HCT116 (cell line): ENCODE measurements around the gene STAC. TPM values are rescaled to one million over a fixed set of nuclear protein-coding genes. Genes with fewer than 3 reads are reported as not detected.
A peak's percentile ranks its signal among the peaks of the same experiment; 100 is the strongest.

ENCODE experiments used
- ATAC-seq: fragments of 200-7000 bp; cut with Tn5 transposase; 2 replicates; pipeline ENCODE4 v1.9.1; 2020; ENCODE audit warnings: mild to moderate bottlenecking, moderate library complexity
- Bru-seq: library from RNA; stranded (reverse); fragments of 400-500 nt; gene quantifications from one replicate; lab custom pipeline; 2021; lab: Mats Ljungman, UMichigan
- BruChase-seq, 2 experiments: library from RNA; stranded (reverse); fragments of 400-500 nt; gene quantifications; one replicate each; lab custom pipeline; 2021; lab: Mats Ljungman, UMichigan
- BruUV-seq: library from RNA; stranded (reverse); fragments of 400-500 nt; replicated peaks from 2 replicates; lab custom pipeline; 2021; lab: Mats Ljungman, UMichigan
- CTCF ChIA-PET: fragments of 300-600 bp; sonication (Branson Sonifier 250); formaldehyde crosslinking; loops from one replicate; lab custom pipeline; 2021; ENCODE audit warnings: antibody characterized with exemption; lab: Charles Lee
- POLR2A ChIA-PET: fragments of 300-600, 350-600 bp; sonication (Branson Sonifier 250); formaldehyde crosslinking; loops from one replicate; lab custom pipeline; 2021; ENCODE audit warnings: antibody characterized with exemption; lab: Charles Lee
- RAD21 ChIA-PET, 2 experiments: fragments of 300-600 bp; sonication (Branson Sonifier 250); formaldehyde crosslinking; loops; one replicate each; lab custom pipeline; 2023; ENCODE audit warnings: low total read pairs in 2 of 2; ENCODE audit not compliant: uncharacterized antibody in 2 of 2, unreplicated experiment in 2 of 2, low non-redundant PET in 1 of 2; lab: Charles Lee
- DNase-seq: peaks from one replicate; pipeline ENCODE4 v3.0.0-alpha.2; 2010; ENCODE audit warnings: low read depth, low spot score
- H2AFZ ChIP-seq: fragments of 200-600 bp; shearing (Covaris generic), sonication (generic); 2 replicates; pipeline ENCODE4 v1.6.1; 2017; ENCODE audit warnings: low read depth, mixed run types, mixed read lengths, antibody characterized with exemption, low read length; ENCODE audit not compliant: poor library complexity, severe bottlenecking
- H3K27ac ChIP-seq: 2 replicates; pipeline ENCODE4 v1.5.1; 2012; ENCODE audit warnings: low read depth, low read length
- H3K27me3 ChIP-seq: fragments of 200-600 bp; sonication (generic); 2 replicates; pipeline ENCODE4 v1.6.1; 2016; ENCODE audit warnings: mixed run types, low read length, mixed read lengths; ENCODE audit not compliant: insufficient read depth
- H3K36me3 ChIP-seq, 2 experiments: fragments of 200-500 bp in 1 of 2; fragments of 200-600 bp in 1 of 2; sonication (Bioruptor generic) in 1 of 2; sonication (generic) in 1 of 2; 2 replicates each; pipeline versions ENCODE4 v1.5.1 to v1.6.1; 2014 to 2016; ENCODE audit warnings: low read length in 2 of 2, inconsistent platforms in 1 of 2, mixed read lengths in 1 of 2, mixed run types in 1 of 2; ENCODE audit not compliant: insufficient read depth in 2 of 2, control insufficient read depth in 1 of 2
- H3K4me1 ChIP-seq, 2 experiments: fragments of 200-600 bp in 1 of 2; sonication (generic) in 1 of 2; 2 replicates each; pipeline versions ENCODE4 v1.5.1 to v1.6.1; 2012 to 2017; ENCODE audit warnings: low read length in 2 of 2, inconsistent platforms in 1 of 2, mild to moderate bottlenecking in 1 of 2, mixed read lengths in 1 of 2, mixed run types in 1 of 2, moderate library complexity in 1 of 2; ENCODE audit not compliant: insufficient read depth in 2 of 2, control insufficient read depth in 1 of 2
- H3K4me2 ChIP-seq: fragments of 200-600 bp; sonication (generic); 2 replicates; pipeline ENCODE4 v1.6.1; 2017; ENCODE audit warnings: mixed run types, low read length, mixed read lengths
- H3K4me3 ChIP-seq, 2 experiments: fragments of 200-600 bp in 1 of 2; sonication (generic) in 1 of 2; replicated peaks in 1 of 2; 2 replicates each; pipeline ENCODE4 v1.5.1; 2011 to 2016; ENCODE audit warnings: low read length in 2 of 2, control low read depth in 1 of 2, low read depth in 1 of 2, mild to moderate bottlenecking in 1 of 2, mixed read lengths in 1 of 2, mixed run types in 1 of 2
- H3K79me2 ChIP-seq: fragments of 200-600 bp; sonication (generic); 2 replicates; pipeline ENCODE4 v1.6.1; 2017; ENCODE audit warnings: mild to moderate bottlenecking, mixed run types, low read length, moderate library complexity, mixed read lengths; ENCODE audit not compliant: insufficient read depth
- H3K9ac ChIP-seq: fragments of 200-600 bp; sonication (generic); 2 replicates; pipeline ENCODE4 v1.6.1; 2016; ENCODE audit warnings: low read length, mixed read lengths
- H3K9me2 ChIP-seq: fragments of 200-600 bp; sonication (generic), shearing (Covaris generic); 2 replicates; pipeline ENCODE4 v1.6.1; 2017; ENCODE audit warnings: mixed run types, mild to moderate bottlenecking, moderate library complexity; ENCODE audit not compliant: insufficient read depth
- H3K9me3 ChIP-seq, 2 experiments: fragments of 200-500 bp in 1 of 2; fragments of 200-600 bp in 1 of 2; sonication (Bioruptor generic) in 1 of 2; sonication (generic) in 1 of 2; 2 replicates each; pipeline ENCODE4 v1.6.1; 2014 to 2017; ENCODE audit warnings: low read length in 2 of 2, mixed read lengths in 2 of 2, inconsistent platforms in 1 of 2, low read depth in 1 of 2, mild to moderate bottlenecking in 1 of 2, mixed run types in 1 of 2, moderate library complexity in 1 of 2; ENCODE audit not compliant: control insufficient read depth in 1 of 2, insufficient read depth in 1 of 2
- H4K20me1 ChIP-seq: fragments of 200-600 bp; sonication (generic), shearing (Covaris generic); 2 replicates; pipeline ENCODE4 v1.6.1; 2017; ENCODE audit warnings: mixed run types, mild to moderate bottlenecking, moderate library complexity; ENCODE audit not compliant: insufficient read depth
- CBX3 ChIP-seq: IDR thresholded peaks from 2 replicates; pipeline ENCODE4 v1.6.1; 2012; ENCODE audit warnings: low read depth
- CTCF ChIP-seq, 3 experiments: fragments of 200-600 bp in 1 of 3; sonication (generic) in 1 of 3; IDR thresholded peaks in 2 of 3; conservative IDR thresholded peaks in 1 of 3; 2 replicates each; pipeline ENCODE4 v1.5.1; 2012 to 2017; ENCODE audit warnings: low read depth in 2 of 3, low read length in 2 of 3, antibody characterized with exemption in 1 of 3, borderline replicate concordance in 1 of 3, control low read depth in 1 of 3, mild to moderate bottlenecking in 1 of 3, mixed read lengths in 1 of 3, mixed run types in 1 of 3, moderate library complexity in 1 of 3; ENCODE audit not compliant: insufficient read depth in 1 of 3
- EZH2 ChIP-seq: fragments of 200-600 bp; sonication (generic); IDR thresholded peaks from 2 replicates; pipeline ENCODE4 v1.6.1; 2017; ENCODE audit warnings: antibody characterized with exemption, mixed run types
- EZH2phosphoT487 ChIP-seq: fragments of 200-600 bp; IDR thresholded peaks from 2 replicates; pipeline ENCODE4 v1.6.1; 2018; ENCODE audit warnings: antibody characterized with exemption, borderline replicate concordance
- FOSL1 ChIP-seq: IDR thresholded peaks from 2 replicates; pipeline ENCODE4 v1.6.1; 2012; ENCODE audit warnings: low read depth
- JUND ChIP-seq: IDR thresholded peaks from 2 replicates; pipeline ENCODE4 v1.6.1; 2012
- MAX ChIP-seq: IDR thresholded peaks from 2 replicates; pipeline ENCODE4 v1.6.1; 2012
- POLR2AphosphoS5 ChIP-seq: IDR thresholded peaks from 2 replicates; pipeline ENCODE4 v1.6.1; 2011; ENCODE audit warnings: mild to moderate bottlenecking, low read depth, low read length, moderate library complexity
- SP1 ChIP-seq: IDR thresholded peaks from 2 replicates; pipeline ENCODE4 v1.6.1; 2012; ENCODE audit warnings: low read depth
- TCF7L2 ChIP-seq: IDR thresholded peaks from 2 replicates; pipeline ENCODE4 v1.7.0; 2011; ENCODE audit warnings: borderline replicate concordance, inconsistent platforms; ENCODE audit not compliant: insufficient read depth, insufficient read length; ENCODE audit errors: extremely low read depth
- YY1 ChIP-seq: IDR thresholded peaks from 2 replicates; pipeline ENCODE4 v1.6.1; 2011; ENCODE audit warnings: low read length, low read depth, moderate library complexity, mild to moderate bottlenecking; ENCODE audit not compliant: insufficient replicate concordance; ENCODE audit errors: extremely low read depth
- ZFX ChIP-seq: fragments of 450-650 bp; IDR thresholded peaks from 2 replicates; pipeline ENCODE4 v1.6.1; 2017
- ZNF274 ChIP-seq: fragments of 200-500 bp; sonication (Bioruptor generic); IDR thresholded peaks from 2 replicates; pipeline ENCODE4 v1.6.1; 2014; ENCODE audit warnings: mild to moderate bottlenecking, low read depth, low read length, inconsistent platforms
- intact Hi-C: fragments of 100-400 bp; cut with micrococcal nuclease; formaldehyde crosslinking; loops from 2 replicates; pipeline ENCODE4 v1.10.0; 2022
- long read RNA-seq: library from polyadenylated mRNA; unstranded; transcript quantifications from one replicate; pipeline ENCODE4 v2.0.0, GENCODE V29; 2021; ENCODE audit not compliant: unreplicated experiment
- polyA plus RNA-seq: library from polyadenylated mRNA; unstranded; fragments of >200 nt; gene quantifications from 2 replicates; pipeline ENCODE4 v1.2.1, GENCODE V29; 2012; ENCODE audit warnings: missing spikeins
- total RNA-seq: library from RNA; stranded (reverse); gene quantifications from one replicate; pipeline ENCODE4 v1.2.1, GENCODE V29; 2021; ENCODE audit not compliant: unreplicated experiment
- TF ChIP-seq, protein P1 (sequence below): IDR thresholded peaks from 2 replicates; pipeline ENCODE4 v1.6.1; 2012
- TF ChIP-seq, protein P2 (sequence below): IDR thresholded peaks from 2 replicates; pipeline ENCODE4 v1.6.1; 2012; ENCODE audit warnings: low read depth

Gene STAC, protein sequence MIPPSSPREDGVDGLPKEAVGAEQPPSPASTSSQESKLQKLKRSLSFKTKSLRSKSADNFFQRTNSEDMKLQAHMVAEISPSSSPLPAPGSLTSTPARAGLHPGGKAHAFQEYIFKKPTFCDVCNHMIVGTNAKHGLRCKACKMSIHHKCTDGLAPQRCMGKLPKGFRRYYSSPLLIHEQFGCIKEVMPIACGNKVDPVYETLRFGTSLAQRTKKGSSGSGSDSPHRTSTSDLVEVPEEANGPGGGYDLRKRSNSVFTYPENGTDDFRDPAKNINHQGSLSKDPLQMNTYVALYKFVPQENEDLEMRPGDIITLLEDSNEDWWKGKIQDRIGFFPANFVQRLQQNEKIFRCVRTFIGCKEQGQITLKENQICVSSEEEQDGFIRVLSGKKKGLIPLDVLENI
- total RNA-seq: not detected
- polyA plus RNA-seq: not detected in 2 replicates
- percentile 1 among the genes with signal in this experiment for Bru-seq, nascent RNA
- percentile 1 among the genes with signal in this experiment for BruChase-seq, experiment 1, labeled RNA remaining after a 6-hour chase
- BruChase-seq, experiment 2, labeled RNA remaining after a 2-hour chase: percentile 0 among the genes with signal in this experiment
- long read RNA-seq: 0 reads

- Histone ChIP-seq H3K27me3 (no peaks in the 10 kb centered on the region), H3K9ac (no peak within 1 kb of the TSS), H3K9me3 (no peaks in the 10 kb centered on the region), H3K4me3 (no peak within 1 kb of the TSS), H3K9me2 (no peaks in the 10 kb centered on the region), H3K36me3 (no peaks in the 10 kb centered on the region), H3K27ac (no peak within 1 kb of the TSS), H2AFZ (no peak within 1 kb of the TSS), H3K79me2 (no peaks in the 10 kb centered on the region), H3K4me1 (no peaks in the 10 kb centered on the region), H4K20me1 (no peaks in the 10 kb centered on the region), H3K4me2 (no peak within 1 kb of the TSS)
- DNase-seq (no peak), ATAC-seq (no peak)
- ChIA-PET CTCF (no interaction called here), RAD21 (no interaction called here), POLR2A (no interaction called here)
- intact Hi-C loops: no loop called here
- BruUV-seq: no TSS peak
- TF ChIP-seq, protein P1, sequence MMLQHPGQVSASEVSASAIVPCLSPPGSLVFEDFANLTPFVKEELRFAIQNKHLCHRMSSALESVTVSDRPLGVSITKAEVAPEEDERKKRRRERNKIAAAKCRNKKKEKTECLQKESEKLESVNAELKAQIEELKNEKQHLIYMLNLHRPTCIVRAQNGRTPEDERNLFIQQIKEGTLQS: no peak
- TF ChIP-seq EZH2 (no peak), ZFX (no peak), CBX3 (no peak), JUND (no peak), YY1 (no peak), TCF7L2 (no peak), POLR2AphosphoS5 (no peak), MAX (no peak), SP1 (no peak), EZH2phosphoT487 (no peak), FOSL1 (no peak), ZNF274 (no peak), CTCF (IDR thresholded peaks at IDR 0.05 in 2 of 3, conservative IDR thresholded peaks at IDR 0.05 in 1 of 3; ENCODE audit: borderline replicate concordance in 1 of 3, insufficient read depth in 1 of 3, low read depth in 2 of 3, low read length in 2 of 3) (no peak)
- TF ChIP-seq, protein P2, sequence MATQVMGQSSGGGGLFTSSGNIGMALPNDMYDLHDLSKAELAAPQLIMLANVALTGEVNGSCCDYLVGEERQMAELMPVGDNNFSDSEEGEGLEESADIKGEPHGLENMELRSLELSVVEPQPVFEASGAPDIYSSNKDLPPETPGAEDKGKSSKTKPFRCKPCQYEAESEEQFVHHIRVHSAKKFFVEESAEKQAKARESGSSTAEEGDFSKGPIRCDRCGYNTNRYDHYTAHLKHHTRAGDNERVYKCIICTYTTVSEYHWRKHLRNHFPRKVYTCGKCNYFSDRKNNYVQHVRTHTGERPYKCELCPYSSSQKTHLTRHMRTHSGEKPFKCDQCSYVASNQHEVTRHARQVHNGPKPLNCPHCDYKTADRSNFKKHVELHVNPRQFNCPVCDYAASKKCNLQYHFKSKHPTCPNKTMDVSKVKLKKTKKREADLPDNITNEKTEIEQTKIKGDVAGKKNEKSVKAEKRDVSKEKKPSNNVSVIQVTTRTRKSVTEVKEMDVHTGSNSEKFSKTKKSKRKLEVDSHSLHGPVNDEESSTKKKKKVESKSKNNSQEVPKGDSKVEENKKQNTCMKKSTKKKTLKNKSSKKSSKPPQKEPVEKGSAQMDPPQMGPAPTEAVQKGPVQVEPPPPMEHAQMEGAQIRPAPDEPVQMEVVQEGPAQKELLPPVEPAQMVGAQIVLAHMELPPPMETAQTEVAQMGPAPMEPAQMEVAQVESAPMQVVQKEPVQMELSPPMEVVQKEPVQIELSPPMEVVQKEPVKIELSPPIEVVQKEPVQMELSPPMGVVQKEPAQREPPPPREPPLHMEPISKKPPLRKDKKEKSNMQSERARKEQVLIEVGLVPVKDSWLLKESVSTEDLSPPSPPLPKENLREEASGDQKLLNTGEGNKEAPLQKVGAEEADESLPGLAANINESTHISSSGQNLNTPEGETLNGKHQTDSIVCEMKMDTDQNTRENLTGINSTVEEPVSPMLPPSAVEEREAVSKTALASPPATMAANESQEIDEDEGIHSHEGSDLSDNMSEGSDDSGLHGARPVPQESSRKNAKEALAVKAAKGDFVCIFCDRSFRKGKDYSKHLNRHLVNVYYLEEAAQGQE: no peak
Measured at GRCh38 chr3:36380221-36381031, at the start of gene STAC. STAC (plus strand) TSS chr3:36380504; CDS start chr3:36380644, 140 bp downstream.
